DOHH2 (cell line): ENCODE results near the gene MLLT10.

Experiments used
- H3F3A ChIP-seq: fragments of 200-600 bp; sonication (generic), shearing (Covaris generic); 2 replicates; pipeline ENCODE4 v1.6.0; 2016; ENCODE audit warnings: antibody characterized with exemption, mild to moderate bottlenecking; ENCODE audit not compliant: control insufficient read depth, insufficient read depth
- H3K27ac ChIP-seq: fragments of 200-600 bp; sonication (generic); 2 replicates; pipeline ENCODE4 v1.5.1; 2014; ENCODE audit warnings: low read depth, mild to moderate bottlenecking, low read length, moderate library complexity
- H3K27me3 ChIP-seq: fragments of 200-600 bp; sonication (generic); 2 replicates; pipeline ENCODE4 v1.6.1; 2014; ENCODE audit warnings: mild to moderate bottlenecking, low read length, mixed read lengths; ENCODE audit not compliant: control insufficient read depth
- H3K36me3 ChIP-seq: fragments of 200-600 bp; sonication (generic); 2 replicates; pipeline ENCODE4 v1.6.1; 2014; ENCODE audit warnings: mild to moderate bottlenecking, low read length, moderate library complexity, mixed read lengths; ENCODE audit not compliant: control insufficient read depth
- H3K4me1 ChIP-seq: fragments of 200-600 bp; sonication (generic); 2 replicates; pipeline ENCODE4 v1.6.1; 2014; ENCODE audit warnings: mild to moderate bottlenecking, low read length, mixed read lengths; ENCODE audit not compliant: control insufficient read depth
- H3K4me2 ChIP-seq: fragments of 200-600 bp; sonication (generic); 2 replicates; pipeline ENCODE4 v1.6.0; 2014; ENCODE audit warnings: mild to moderate bottlenecking, low read length, moderate library complexity
- H3K4me3 ChIP-seq: fragments of 200-600 bp; sonication (generic); 2 replicates; pipeline ENCODE4 v1.5.1; 2014; ENCODE audit warnings: mild to moderate bottlenecking, low read length, mixed read lengths
- H3K79me2 ChIP-seq: fragments of 200-600 bp; sonication (generic); 2 replicates; pipeline ENCODE4 v1.6.1; 2014; ENCODE audit warnings: mild to moderate bottlenecking, low read length, mixed read lengths; ENCODE audit not compliant: control insufficient read depth
- H3K9me2 ChIP-seq: fragments of 200-600 bp; sonication (generic); replicated peaks from 2 replicates; pipeline ENCODE4 v1.6.1; 2014; ENCODE audit warnings: mild to moderate bottlenecking, low read length, mixed read lengths; ENCODE audit not compliant: control insufficient read depth
- H3K9me3 ChIP-seq: fragments of 200-600 bp; sonication (generic); 2 replicates; pipeline ENCODE4 v1.6.1; 2014; ENCODE audit warnings: antibody characterized with exemption, low read length, mixed read lengths; ENCODE audit not compliant: control insufficient read depth, insufficient read depth
- H4K20me1 ChIP-seq: fragments of 200-600 bp; sonication (generic); 2 replicates; pipeline ENCODE4 v1.6.0; 2014; ENCODE audit warnings: low read depth, mild to moderate bottlenecking, antibody characterized with exemption, low read length, moderate library complexity; ENCODE audit not compliant: control insufficient read depth, insufficient read depth
- CTCF ChIP-seq: fragments of 200-600 bp; sonication (generic); IDR thresholded peaks from one replicate; pipeline ENCODE4 v1.5.1; 2014; ENCODE audit warnings: antibody characterized with exemption, mild to moderate bottlenecking, low read depth, low read length; ENCODE audit not compliant: poor library complexity, severe bottlenecking
- EZH2phosphoT487 ChIP-seq: fragments of 200-600 bp; sonication (generic); IDR thresholded peaks from 2 replicates; pipeline ENCODE4 v1.6.1; 2017; ENCODE audit warnings: borderline replicate concordance, mild to moderate bottlenecking, antibody characterized with exemption, low read length, moderate library complexity, mixed read lengths

The MLLT10 gene

GRCh38 chr10:21650353-21650752 lies 116.3 kb downstream of the MLLT10 start:
- no peak overlapping the region for H3K4me3 ChIP-seq
- no peak overlapping the region for H3K4me2 ChIP-seq
- no peaks in the 10 kb centered on the region for H3K9me2 ChIP-seq
- TF ChIP-seq EZH2phosphoT487 (no peak), CTCF (no peak)
- H3K4me1 ChIP-seq, result no peaks in the 10 kb centered on the region
- H3K79me2 ChIP-seq, result peaks cover 40% of the 10 kb centered on the region
- no peaks in the 10 kb centered on the region for H3F3A ChIP-seq
- peaks cover 33% of the 10 kb centered on the region for H3K36me3 ChIP-seq
- H3K27me3 ChIP-seq, result no peaks in the 10 kb centered on the region
- no peaks in the 10 kb centered on the region for H3K9me3 ChIP-seq
- no peaks in the 10 kb centered on the region for H4K20me1 ChIP-seq
- no peak overlapping the region for H3K27ac ChIP-seq

- Histone ChIP-seq H3K79me2 (peaks cover 40% of the 10 kb centered on the region), H3K27me3 (no peaks in the 10 kb centered on the region), H4K20me1 (no peaks in the 10 kb centered on the region), H3K4me2 (no peak overlapping the region), H3K27ac (no peak overlapping the region), H3K9me3 (no peaks in the 10 kb centered on the region), H3F3A (peaks cover 2% of the 10 kb centered on the region; the same call in 1 of the 2 replicates), H3K4me3 (no peak overlapping the region), H3K9me2 (no peaks in the 10 kb centered on the region), H3K36me3 (peaks cover 28% of the 10 kb centered on the region), H3K4me1 (no peaks in the 10 kb centered on the region)
- TF ChIP-seq CTCF (no peak), EZH2phosphoT487 (no peak)
Measured at GRCh38 chr10:21655236-21655635, 121.2 kb downstream of the MLLT10 start.

GRCh38 chr10:21655687-21656086 lies 121.7 kb downstream of the MLLT10 start:
- Histone ChIP-seq H3K9me3 (no peaks in the 10 kb centered on the region), H3K4me2 (no peak overlapping the region), H4K20me1 (no peaks in the 10 kb centered on the region), H3K27me3 (no peaks in the 10 kb centered on the region), H3K4me3 (no peak overlapping the region), H3K9me2 (no peaks in the 10 kb centered on the region), H3K4me1 (no peaks in the 10 kb centered on the region), H3K27ac (no peak overlapping the region), H3K79me2 (peaks cover 40% of the 10 kb centered on the region), H3F3A (peaks cover 2% of the 10 kb centered on the region; the same call in 1 of the 2 replicates), H3K36me3 (peaks cover 28% of the 10 kb centered on the region)
- TF ChIP-seq CTCF (no peak), EZH2phosphoT487 (no peak)
